ENCODE results near the gene SLC43A3.
"Not testable (repeated sequence)": the region's sequence is repeated elsewhere in the genome, so short reads cannot be mapped to it uniquely, and the experiment has no call there.

Gene SLC43A3

GRCh38 chr11:57376095-57377090, 50.5 kb downstream of the SLC43A3 start:
- DNase-seq: no peak

- no peak for DNase-seq
These were observed 51.4 kb downstream of the SLC43A3 start for GRCh38 chr11:57375490-57375889.

GRCh38 chr11:57374966-57375365, 52.0 kb downstream of the SLC43A3 start:
- no peak for DNase-seq

- no peak for DNase-seq
These were observed 53.8 kb downstream of the SLC43A3 start for GRCh38 chr11:57373146-57373545.

- DNase-seq: no peak
These were observed 56.0 kb downstream of the SLC43A3 start for GRCh38 chr11:57370941-57371340.

GRCh38 chr11:57370251-57370650, 56.7 kb downstream of the SLC43A3 start:
- DNase-seq: no peak

GRCh38 chr11:57368845-57369232, 58.1 kb downstream of the SLC43A3 start:
- no peak for DNase-seq

- no peak for DNase-seq
These were observed 58.6 kb downstream of the SLC43A3 start for GRCh38 chr11:57368106-57368844.

- no peak for DNase-seq
These were observed 61.9 kb downstream of the SLC43A3 start for GRCh38 chr11:57364851-57365660.

GRCh38 chr11:57363131-57364080, 63.5 kb downstream of the SLC43A3 start:
- no peak for DNase-seq

GRCh38 chr11:57361926-57362325, 65.0 kb downstream of the SLC43A3 start:
- no peak for DNase-seq

GRCh38 chr11:57361420-57361819, 65.5 kb downstream of the SLC43A3 start:
- DNase-seq: not testable (repeated sequence)

- no peak for DNase-seq
These were observed 65.9 kb downstream of the SLC43A3 start for GRCh38 chr11:57360991-57361390.

GRCh38 chr11:57359896-57360690, 66.8 kb downstream of the SLC43A3 start:
- DNase-seq: no peak

GRCh38 chr11:57359396-57359795, 67.5 kb downstream of the SLC43A3 start:
- DNase-seq: no peak

- no peak for DNase-seq
These were observed 67.9 kb downstream of the SLC43A3 start for GRCh38 chr11:57358991-57359390.

GRCh38 chr11:57358543-57358961, 68.4 kb downstream of the SLC43A3 start:
- no peak for DNase-seq

GRCh38 chr11:57357856-57358255, 69.1 kb downstream of the SLC43A3 start:
- DNase-seq: no peak

GRCh38 chr11:57357310-57357709, 69.6 kb downstream of the SLC43A3 start:
- DNase-seq: no peak
